ENCODE results near the gene ADAM10. TPM values are rescaled to one million over a fixed set of nuclear protein-coding genes. Genes with fewer than 3 reads are reported as not detected.
"Not testable (repeated sequence)": the region's sequence is repeated elsewhere in the genome, so short reads cannot be mapped to it uniquely, and the experiment has no call there.

Gene ADAM10
- polyA plus RNA-seq, 1 donor (not counting 4 experiments of a cell fraction or from before 2014, with no cell fraction given): 198 TPM

- dilution Hi-C loops (cut with MboI; ENCODE audit: extremely low pct_ligation_motif_present, low sequenced_read_pairs): no loop called here
- Histone ChIP-seq H3K27ac (ENCODE audit: control insufficient read depth, insufficient read depth, low read length) (no peak overlapping the region), H3K9me1 (ENCODE audit: control insufficient read depth, extremely low read depth, insufficient read depth, low read length) (no peaks in the 10 kb centered on the region), H3K9me3 (ENCODE audit: control insufficient read depth, low read depth, low read length) (no peaks in the 10 kb centered on the region), H3K9ac (ENCODE audit: control insufficient read depth, extremely low read depth, insufficient read depth, low read length) (no peak overlapping the region), H3K27me3 (ENCODE audit: control insufficient read depth, extremely low read depth, insufficient read depth, low read length) (no peaks in the 10 kb centered on the region), H3K79me2 (ENCODE audit: control insufficient read depth, insufficient read depth, low read length) (no peaks in the 10 kb centered on the region), H3K4me2 (ENCODE audit: control insufficient read depth, extremely low read depth, insufficient read depth, low read depth, low read length) (no peak overlapping the region), H3K4me1 (ENCODE audit: control insufficient read depth, extremely low read depth, insufficient read depth, low read length) (no peaks in the 10 kb centered on the region), H2AFZ (ENCODE audit: control insufficient read depth, low read length) (no peak overlapping the region), H3K36me3 (ENCODE audit: control insufficient read depth in 2 of 2, extremely low read depth in 1 of 2, insufficient read depth in 2 of 2, low read length in 2 of 2) (peaks cover 0 to 12% of the 10 kb centered on the region in 2 experiments), H3K4me3 (ENCODE audit: control insufficient read depth in 2 of 3, extremely low read depth in 1 of 3, insufficient read depth in 2 of 3, low read depth in 1 of 3, low read length in 3 of 3) (no peak overlapping the region), H4K20me1 (ENCODE audit: control insufficient read depth, extremely low read depth, insufficient read depth, low read length) (no peaks in the 10 kb centered on the region)
- TF ChIP-seq EZH2 (IDR thresholded peaks at IDR 0.05; ENCODE audit: low read length): no peak
- TF ChIP-seq CTCF (optimal IDR thresholded peaks at IDR 0.05 in 1 of 3, IDR thresholded peaks at IDR 0.05 in 1 of 3, conservative IDR thresholded peaks at IDR 0.05 in 1 of 3; ENCODE audit: extremely low read depth in 1 of 3, insufficient read depth in 2 of 3, low read length in 3 of 3): no peak
- no peak for DNase-seq (ENCODE audit: low read depth, low spot score)
- no peak for FAIRE-seq
These were observed 145.0 kb downstream of the ADAM10 start for GRCh38 chr15:58604455-58604923.

GRCh38 chr15:58603927-58604326 lies 145.6 kb downstream of the ADAM10 start:
- dilution Hi-C loops (cut with MboI; ENCODE audit: extremely low pct_ligation_motif_present, low sequenced_read_pairs); DNase-seq (ENCODE audit: low read depth, low spot score): not testable (repeated sequence)

GRCh38 chr15:58602823-58603222 lies 146.7 kb downstream of the ADAM10 start:
- Histone ChIP-seq H3K4me1 (ENCODE audit: control insufficient read depth, extremely low read depth, insufficient read depth, low read length) (no peaks in the 10 kb centered on the region), H3K36me3 (ENCODE audit: control insufficient read depth in 2 of 2, extremely low read depth in 1 of 2, insufficient read depth in 2 of 2, low read length in 2 of 2) (peaks cover 0 to 12% of the 10 kb centered on the region in 2 experiments), H3K4me3 (ENCODE audit: control insufficient read depth in 2 of 3, extremely low read depth in 1 of 3, insufficient read depth in 2 of 3, low read depth in 1 of 3, low read length in 3 of 3) (no peak overlapping the region), H3K9me3 (ENCODE audit: control insufficient read depth, low read depth, low read length) (no peaks in the 10 kb centered on the region), H4K20me1 (ENCODE audit: control insufficient read depth, extremely low read depth, insufficient read depth, low read length) (no peaks in the 10 kb centered on the region), H3K9ac (ENCODE audit: control insufficient read depth, extremely low read depth, insufficient read depth, low read length) (no peak overlapping the region), H3K4me2 (ENCODE audit: control insufficient read depth, extremely low read depth, insufficient read depth, low read depth, low read length) (no peak overlapping the region), H3K27ac (ENCODE audit: control insufficient read depth, insufficient read depth, low read length) (no peak overlapping the region), H2AFZ (ENCODE audit: control insufficient read depth, low read length) (no peak overlapping the region), H3K79me2 (ENCODE audit: control insufficient read depth, insufficient read depth, low read length) (no peaks in the 10 kb centered on the region), H3K27me3 (ENCODE audit: control insufficient read depth, extremely low read depth, insufficient read depth, low read length) (no peaks in the 10 kb centered on the region), H3K9me1 (ENCODE audit: control insufficient read depth, extremely low read depth, insufficient read depth, low read length) (no peaks in the 10 kb centered on the region)
- DNase-seq (ENCODE audit: low read depth, low spot score) (no peak), FAIRE-seq (no peak)
- TF ChIP-seq EZH2 (IDR thresholded peaks at IDR 0.05; ENCODE audit: low read length) (no peak), CTCF (optimal IDR thresholded peaks at IDR 0.05 in 1 of 3, IDR thresholded peaks at IDR 0.05 in 1 of 3, conservative IDR thresholded peaks at IDR 0.05 in 1 of 3; ENCODE audit: extremely low read depth in 1 of 3, insufficient read depth in 2 of 3, low read length in 3 of 3) (no peak)
- dilution Hi-C loops (cut with MboI; ENCODE audit: extremely low pct_ligation_motif_present, low sequenced_read_pairs): no loop called here

More at GRCh38 chr15:58603927-58604326, 145.6 kb downstream of the ADAM10 start:
- H3K27ac ChIP-seq (ENCODE audit: control insufficient read depth, insufficient read depth, low read length); H3K9ac ChIP-seq (ENCODE audit: control insufficient read depth, extremely low read depth, insufficient read depth, low read length); H3K4me1 ChIP-seq (ENCODE audit: control insufficient read depth, extremely low read depth, insufficient read depth, low read length); H3K4me3 ChIP-seq (ENCODE audit: control insufficient read depth in 2 of 3, extremely low read depth in 1 of 3, insufficient read depth in 2 of 3, low read depth in 1 of 3, low read length in 3 of 3); H3K4me2 ChIP-seq (ENCODE audit: control insufficient read depth, extremely low read depth, insufficient read depth, low read depth, low read length); H4K20me1 ChIP-seq (ENCODE audit: control insufficient read depth, extremely low read depth, insufficient read depth, low read length); H3K79me2 ChIP-seq (ENCODE audit: control insufficient read depth, insufficient read depth, low read length); H2AFZ ChIP-seq (ENCODE audit: control insufficient read depth, low read length); H3K9me1 ChIP-seq (ENCODE audit: control insufficient read depth, extremely low read depth, insufficient read depth, low read length); H3K9me3 ChIP-seq (ENCODE audit: control insufficient read depth, low read depth, low read length); FAIRE-seq; H3K27me3 ChIP-seq (ENCODE audit: control insufficient read depth, extremely low read depth, insufficient read depth, low read length): not testable (repeated sequence)
- peaks cover 0 to 12% of the 10 kb centered on the region in 2 experiments for H3K36me3 ChIP-seq (ENCODE audit: control insufficient read depth in 2 of 2, extremely low read depth in 1 of 2, insufficient read depth in 2 of 2, low read length in 2 of 2)
